Breast epithelium (tissue), 3 donors: Measurements from ENCODE around the gene ORC4.

Experiments used
- POLR2AphosphoS5 ChIP-seq, 3 donors: sonication (generic); formaldehyde crosslinking; IDR thresholded peaks; one replicate each; pipeline ENCODE4 v1.6.1; 2017; ENCODE audit warnings: antibody characterized with exemption in 3 of 3
- TF ChIP-seq, protein P1 (sequence below), 3 donors: fragments of 450-650 bp; IDR thresholded peaks; one replicate each; pipeline ENCODE4 v1.5.1; 2016 to 2017; ENCODE audit warnings: antibody characterized with exemption in 3 of 3, mild to moderate bottlenecking in 3 of 3, moderate library complexity in 3 of 3

DNA sequence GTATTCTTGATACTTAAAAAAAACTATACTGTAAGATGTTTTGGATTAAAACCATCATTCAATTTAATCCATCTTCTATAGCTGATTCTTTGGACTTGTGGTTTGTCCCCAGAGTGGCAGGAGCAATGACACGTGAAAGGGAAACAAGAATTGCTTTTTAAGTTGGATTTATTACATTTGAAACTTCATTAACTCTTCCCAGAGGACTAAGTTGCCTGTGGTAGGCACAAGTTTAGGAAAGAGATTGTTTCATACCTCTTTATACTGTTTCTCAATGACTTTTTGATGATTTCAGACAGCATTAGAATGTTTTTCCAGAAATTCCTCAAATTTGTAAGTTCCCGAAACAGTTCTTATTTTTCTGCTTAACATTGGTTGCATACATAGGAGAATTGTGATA lies 134.4 kb downstream of the ORC4 start:
- TF ChIP-seq, protein P1, sequence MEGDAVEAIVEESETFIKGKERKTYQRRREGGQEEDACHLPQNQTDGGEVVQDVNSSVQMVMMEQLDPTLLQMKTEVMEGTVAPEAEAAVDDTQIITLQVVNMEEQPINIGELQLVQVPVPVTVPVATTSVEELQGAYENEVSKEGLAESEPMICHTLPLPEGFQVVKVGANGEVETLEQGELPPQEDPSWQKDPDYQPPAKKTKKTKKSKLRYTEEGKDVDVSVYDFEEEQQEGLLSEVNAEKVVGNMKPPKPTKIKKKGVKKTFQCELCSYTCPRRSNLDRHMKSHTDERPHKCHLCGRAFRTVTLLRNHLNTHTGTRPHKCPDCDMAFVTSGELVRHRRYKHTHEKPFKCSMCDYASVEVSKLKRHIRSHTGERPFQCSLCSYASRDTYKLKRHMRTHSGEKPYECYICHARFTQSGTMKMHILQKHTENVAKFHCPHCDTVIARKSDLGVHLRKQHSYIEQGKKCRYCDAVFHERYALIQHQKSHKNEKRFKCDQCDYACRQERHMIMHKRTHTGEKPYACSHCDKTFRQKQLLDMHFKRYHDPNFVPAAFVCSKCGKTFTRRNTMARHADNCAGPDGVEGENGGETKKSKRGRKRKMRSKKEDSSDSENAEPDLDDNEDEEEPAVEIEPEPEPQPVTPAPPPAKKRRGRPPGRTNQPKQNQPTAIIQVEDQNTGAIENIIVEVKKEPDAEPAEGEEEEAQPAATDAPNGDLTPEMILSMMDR (IDR thresholded peaks at IDR 0.05) = no peak
- no peak for TF ChIP-seq POLR2AphosphoS5 (IDR thresholded peaks at IDR 0.05)
